ENCODE data around the gene SLC24A3.

SLC24A3 gene

DNA sequence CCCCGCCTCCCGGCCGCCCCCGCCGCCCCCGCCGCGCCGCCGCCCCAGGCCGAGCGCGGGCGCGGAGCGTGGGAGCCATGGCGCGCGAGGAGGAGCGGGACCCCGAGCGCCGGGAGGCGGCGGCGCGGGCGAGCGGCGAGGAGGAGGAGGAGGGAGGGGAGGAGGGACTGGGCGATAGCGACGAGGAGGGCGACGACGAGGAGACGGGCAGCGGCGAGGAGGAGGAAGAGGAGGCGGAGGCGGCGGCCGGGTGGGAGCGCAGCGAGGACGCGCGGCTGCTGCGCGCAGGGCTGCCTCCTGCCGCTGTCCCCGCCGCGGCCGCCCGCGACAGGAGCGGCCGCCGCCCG, at the start of gene SLC24A3:
SLC24A3 (plus strand) TSS at position 174 of the 347 bp plus-strand sequence.
- DNase-seq, result no peak

DNA sequence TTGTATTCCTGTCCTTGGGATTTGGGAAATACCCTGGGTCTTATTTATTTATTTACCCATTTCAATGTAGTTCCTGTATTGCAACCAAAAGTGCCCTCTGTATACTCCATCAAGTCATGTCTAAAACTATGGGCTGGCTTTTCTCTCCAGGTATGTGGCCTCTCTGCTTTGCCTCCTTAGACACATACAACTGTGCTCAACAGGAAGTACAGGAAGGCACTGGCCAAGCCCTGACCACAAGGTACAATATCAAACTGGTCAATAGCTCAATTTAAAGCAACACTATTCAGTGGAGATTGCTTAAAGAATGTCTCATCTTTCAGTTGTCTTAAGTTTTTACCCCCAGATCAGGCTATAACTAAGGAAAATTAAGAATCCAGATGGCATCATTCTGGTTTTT, 42.3 kb upstream of the SLC24A3 start:
- DNase-seq, result no peak

DNA sequence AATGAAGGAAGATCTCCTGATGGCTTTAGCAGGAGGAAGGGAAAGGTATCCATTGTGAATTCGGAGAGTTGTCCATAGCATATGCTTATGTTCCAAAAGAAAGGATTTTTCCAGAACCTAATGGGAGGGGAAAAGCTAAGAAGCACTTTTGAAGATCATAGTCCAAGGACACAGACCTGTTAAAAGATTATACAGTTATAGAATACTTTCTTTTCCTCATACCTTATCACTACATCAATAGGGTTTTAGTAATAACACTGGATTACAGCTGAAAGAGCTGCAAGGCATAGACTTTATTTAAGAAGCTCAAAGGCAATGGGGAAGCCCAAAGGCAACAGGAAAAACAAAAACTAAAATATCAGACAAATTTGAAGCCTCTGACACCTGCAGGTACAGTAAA, 39.8 kb upstream of the SLC24A3 start:
- no peak for DNase-seq

DNA sequence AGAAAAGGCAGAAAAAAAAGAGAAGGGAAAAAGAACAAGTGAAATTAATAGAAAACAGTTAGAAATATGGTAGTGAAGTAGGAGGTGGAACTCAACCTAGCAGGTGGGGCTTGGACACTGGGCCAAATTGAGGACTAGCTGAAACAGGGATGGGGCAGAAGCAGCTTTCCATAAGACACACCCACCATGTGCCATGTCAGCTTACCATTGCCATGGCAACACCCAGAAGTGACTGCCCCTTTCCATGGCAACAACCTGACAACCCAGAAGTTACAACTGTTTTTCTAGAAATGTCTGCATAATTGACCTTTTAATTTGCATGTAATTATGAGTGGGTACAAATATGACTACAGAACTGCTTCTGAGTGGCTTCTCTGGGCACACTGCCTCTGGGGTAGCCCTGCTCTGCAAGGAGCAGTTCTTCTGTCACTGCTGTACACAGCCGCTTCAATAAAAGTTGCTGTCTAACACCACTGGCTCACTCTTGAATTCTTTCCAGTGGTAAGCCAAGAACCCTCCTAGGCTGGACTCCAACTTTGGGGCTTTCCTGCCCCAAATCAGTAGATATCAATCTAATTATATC, 35.9 kb upstream of the SLC24A3 start:
- DNase-seq, result no peak

DNA sequence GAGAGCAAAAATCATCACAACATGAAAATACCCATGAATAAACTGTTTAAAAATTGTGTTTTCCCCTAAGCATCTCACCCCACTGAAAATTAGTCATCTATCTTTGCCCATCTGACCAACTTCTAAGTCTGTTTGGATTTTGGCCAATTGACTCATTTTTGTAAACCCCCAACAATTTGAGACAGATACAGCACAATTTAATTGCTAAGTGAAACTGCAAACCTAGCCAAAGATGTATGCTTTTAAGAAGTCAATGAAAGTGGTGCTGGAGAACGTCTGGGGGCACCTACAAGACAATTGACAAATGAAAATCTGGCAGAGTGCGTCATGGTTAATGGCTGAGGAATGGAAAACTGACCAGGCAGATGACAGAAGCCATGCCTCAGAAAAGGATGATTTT, 30.9 kb upstream of the SLC24A3 start:
- no peak for DNase-seq

DNA sequence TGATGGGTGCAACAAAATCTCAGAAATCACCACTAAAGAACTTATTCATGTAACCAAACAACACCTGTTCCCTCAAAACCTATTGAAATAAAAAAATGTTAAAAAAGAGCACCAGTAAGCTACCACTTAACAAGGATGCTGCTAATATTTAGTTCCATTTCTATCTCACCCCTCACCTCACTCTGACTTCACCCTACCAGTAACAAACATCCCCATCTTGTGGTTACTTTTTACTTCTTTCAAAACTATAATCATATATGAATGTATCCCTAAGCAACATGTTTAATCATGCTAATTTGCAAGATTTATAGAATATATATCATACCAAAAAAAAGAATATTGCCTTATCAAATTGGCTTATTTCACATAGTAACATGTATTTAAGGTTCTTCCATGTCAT, 27.4 kb upstream of the SLC24A3 start:
- peak in 1 of 3 experiments; percentile 11 for DNase-seq

DNA sequence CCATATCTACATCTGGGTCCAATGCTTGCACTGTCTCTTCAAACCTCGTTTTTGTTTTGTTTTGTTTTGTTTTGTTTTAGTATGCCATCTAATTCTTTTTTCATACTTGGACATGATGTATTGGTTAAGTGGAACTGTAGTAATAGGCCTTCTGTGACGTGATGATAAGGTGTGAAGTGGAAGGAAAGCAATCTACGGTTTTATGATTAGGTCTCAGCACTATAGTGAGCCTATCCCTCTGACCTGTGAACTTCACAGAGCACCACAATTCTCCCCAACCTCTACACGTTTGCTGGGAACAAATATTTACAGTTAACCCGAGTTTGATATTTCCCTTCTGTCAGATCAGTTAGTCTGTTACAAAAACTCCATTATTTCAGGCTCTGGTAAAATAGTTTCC, 19.1 kb upstream of the SLC24A3 start:
- no peak for DNase-seq

DNA sequence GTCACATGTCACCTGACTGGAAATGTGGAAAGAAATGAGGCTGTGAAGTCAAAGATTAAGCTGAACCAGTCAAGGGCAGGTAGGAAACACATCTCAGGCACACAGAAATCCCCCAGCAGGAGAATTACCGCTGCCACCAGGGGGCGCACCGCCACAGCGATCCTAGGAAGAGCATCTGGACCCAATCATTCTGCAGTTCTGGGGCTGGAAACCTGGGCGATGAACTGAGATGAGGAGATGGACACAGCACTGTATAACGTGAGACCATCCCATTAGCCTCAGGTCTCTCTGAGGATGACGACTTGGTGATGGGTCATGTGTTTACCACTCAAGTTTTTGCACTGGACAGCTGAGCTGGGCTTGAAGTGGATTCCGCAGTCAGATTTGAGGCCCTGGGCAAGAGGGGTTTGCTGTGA, 6.5 kb upstream of the SLC24A3 start:
- DNase-seq, result peak; percentile 38 to 77 (median 50)

DNA sequence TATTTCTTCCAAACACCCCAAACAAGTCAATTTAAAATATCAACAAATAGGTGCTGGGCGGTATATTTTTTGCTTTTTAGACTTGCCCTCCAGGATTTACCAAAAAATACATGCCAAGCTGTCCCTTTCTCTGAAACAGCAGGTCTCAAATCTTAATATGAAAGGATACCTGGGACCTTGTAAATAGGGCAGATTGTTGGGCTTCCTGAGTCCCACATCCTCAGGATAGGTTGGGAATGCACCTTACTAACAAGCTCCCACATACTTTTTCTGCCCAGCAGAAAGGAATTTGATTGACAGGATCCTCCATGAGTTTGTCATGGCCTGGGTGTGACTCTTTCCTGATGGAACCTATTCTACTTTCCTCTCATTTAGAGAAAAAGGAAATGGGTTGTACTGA, 4.9 kb upstream of the SLC24A3 start:
- DNase-seq, result no peak

DNA sequence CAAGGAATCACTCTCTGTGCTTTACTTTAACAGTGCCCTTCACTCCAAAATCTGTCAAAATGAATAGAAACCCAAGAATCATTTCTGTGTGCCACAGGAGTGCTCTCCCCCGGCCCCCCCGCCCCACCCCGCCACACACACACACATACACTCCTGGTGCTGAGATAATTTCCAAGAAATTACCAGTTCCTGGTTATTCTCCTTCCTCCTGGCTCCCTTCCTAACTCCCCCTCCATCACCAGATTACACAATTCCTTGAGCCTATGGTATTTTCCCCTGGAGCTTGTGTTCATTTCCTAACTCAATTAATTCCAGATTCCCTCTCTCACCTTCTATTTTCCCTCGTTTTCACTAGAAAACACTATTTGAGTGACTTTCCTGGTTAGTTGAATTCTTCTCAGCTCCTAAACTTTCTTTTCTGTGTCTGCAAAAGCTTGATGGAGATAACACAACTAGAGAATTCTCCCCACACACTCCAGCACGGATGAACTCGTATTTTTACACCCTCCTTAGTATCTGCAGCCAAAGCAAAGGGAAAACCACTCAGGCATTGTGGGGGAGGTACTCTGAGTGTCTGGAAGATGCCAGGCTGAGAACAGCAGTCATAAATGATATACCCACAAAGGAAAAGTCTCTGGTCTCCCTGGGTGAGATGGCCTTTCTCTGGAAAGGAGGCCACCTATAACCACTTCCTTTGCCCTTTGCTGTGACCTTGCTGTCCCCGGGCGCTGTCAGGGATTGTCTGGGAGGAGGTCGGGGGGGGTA, 1.9 kb upstream of the SLC24A3 start:
- no peak for DNase-seq

DNA sequence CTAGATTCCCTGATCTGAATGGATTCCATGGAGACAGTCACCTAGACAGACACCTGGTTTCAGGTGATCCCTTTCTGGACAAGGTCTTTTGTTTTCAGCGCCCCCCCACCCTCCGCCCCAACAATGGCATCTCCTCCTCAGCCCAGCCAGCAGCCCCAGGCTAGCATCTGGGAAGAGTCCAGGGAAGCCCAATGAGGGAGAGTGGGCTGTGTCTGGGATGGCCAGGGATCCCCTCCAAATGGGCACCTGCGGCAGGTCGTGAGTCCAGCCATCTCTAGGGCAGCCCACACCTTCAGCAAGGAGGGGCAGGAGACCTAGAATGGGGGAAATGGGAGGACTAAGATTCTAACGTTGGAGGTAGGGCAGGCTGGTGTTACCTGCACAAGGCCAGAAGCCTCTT, 1.2 kb upstream of the SLC24A3 start:
- no peak for DNase-seq

DNA sequence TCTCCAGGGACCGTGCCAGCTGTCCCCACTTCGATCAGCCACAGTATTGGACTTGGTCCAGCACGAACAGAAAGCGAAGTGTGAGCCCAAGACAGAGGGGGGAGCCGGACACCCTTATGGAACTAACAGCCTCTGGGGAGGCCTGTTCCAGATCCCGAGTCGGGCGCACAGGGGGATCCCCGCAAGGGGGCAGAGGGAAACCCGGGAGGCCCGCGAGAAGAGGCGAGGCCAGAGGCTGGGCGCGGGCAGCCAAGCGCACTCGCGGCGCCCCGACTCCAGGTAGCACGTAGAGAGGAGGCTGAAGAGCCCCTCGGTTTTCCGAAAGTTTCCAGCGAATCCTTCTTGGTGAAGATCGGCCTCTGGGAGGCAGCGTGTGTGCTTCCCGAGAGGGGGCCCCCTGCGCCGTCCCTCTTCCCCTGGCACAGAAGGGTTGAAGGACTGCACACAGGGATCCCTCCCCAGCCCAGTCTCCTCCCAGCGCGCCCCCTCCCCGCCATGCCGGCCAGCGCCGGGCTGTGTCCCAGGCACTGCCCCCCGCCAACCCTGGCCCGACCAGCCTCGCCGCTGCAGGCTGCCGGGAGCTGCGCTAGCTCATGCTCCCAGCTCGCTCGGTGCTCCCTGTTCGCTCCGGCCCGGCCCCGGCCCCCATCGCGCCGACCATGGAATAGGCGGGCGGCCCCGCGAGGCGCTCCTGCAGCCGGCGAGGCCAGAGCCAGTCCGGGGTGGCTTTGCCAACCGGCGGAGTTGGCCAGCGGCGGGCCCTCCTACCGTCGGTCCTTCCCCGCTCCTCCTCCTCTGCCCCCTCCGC, 577 bp upstream of the SLC24A3 start:
- DNase-seq, result peak; percentile 40 to 67 (median 45)

DNA sequence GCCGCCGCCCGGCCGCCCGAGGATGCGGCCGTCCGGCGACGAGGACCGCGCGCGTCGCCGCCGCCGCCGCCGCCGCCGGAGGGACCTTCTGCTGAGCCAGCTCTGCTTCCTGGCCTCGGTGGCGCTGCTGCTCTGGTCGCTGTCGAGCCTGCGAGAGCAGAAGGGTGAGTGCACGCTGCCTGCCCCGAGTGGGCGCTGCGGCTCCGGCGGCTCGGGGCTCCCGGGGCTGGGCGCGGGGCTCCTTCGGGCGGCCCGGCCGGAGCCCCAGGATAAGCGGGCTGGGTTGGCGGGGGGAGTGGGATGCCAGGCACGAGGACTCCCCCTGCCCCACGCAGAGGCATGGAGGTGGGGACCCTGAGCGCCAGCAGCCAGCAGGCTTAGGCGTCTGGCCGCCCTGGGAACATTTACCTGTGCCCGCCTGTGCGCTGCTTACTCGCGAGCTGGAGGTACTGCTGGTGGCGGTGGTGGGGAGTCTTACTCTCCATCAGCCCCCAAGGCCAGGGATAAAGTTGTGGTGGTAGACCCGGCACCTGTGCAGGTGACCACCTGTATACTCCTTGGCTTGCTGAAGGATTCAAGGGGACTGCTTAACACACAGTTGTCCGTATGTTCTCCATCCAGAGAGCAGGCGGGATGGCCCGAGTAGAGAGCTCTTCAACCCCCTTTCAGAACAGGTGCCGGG, 520 bp downstream of the SLC24A3 start:
- DNase-seq, result peak; percentile 27 to 74 (median 71)

DNA sequence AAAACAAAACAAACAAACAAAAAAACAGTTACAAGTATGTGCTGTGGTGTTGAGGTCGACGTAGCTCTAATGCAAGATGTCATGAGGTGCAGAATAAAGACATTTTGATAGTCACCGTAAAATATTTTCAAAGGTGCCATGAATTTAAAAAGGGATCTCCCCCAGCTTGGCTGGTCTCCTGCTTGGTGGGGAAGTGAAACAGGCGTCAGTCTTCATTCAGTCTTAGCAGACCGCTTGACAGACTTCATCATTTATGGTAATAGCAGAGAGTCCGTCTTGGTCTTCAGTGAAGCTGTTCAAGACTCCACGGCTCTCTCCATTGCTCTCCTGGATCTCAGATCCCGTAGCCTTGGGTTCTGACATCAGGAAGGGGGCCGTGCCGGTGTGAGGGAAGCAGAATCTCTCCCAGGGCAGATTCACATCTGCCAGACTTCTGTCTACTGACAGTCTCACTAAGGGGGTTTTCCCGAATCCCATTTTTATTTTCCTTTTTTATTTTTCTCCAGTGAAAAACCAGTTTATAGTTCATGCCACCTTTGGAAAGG, 1.6 kb downstream of the SLC24A3 start:
- DNase-seq, result no peak

DNA sequence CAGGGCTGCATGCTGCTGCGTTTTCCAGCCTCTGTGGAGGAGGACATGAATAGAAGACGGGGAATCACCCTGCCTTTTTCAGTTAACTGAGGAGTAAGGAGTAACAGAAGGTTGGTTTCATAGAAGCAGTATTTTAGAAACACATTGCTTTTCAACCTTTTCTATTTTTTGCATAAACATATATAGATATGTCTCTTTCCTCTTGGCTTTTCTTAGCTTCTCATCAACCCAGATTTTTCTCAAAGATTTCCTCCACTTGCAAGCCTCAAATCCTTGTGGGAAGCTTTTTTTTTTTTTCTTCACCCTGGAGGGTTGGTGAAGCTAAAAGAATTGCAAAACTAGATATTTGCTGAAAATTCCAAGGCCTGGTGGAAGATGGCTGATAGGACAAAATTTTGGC, 6.0 kb downstream of the SLC24A3 start:
- DNase-seq, result no peak

DNA sequence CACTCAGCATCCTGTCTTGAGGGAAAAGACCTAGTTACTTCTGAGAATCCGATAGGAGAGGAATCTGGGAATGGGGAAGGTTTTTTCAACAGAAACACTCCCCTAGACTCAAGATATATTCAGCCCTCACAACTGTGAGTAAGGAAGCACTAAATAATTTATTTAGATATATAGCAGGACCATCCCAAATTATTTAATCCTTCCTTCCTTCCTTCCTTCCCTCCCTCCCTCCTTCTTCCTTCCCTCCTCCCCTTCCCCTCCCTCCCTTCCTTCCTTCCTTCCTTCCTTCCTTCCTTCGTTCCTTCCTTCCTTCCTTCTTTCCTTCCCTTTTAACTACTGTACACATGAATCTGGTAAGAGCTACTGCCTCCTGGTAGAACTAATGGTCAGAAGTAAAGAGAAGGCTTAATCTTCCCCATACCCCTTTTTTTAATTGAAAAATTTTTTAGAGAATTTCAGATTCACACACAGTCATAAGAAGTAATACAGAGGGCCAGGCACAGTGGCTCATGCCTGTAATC, 10.1 kb downstream of the SLC24A3 start:
- DNase-seq, result no peak

DNA sequence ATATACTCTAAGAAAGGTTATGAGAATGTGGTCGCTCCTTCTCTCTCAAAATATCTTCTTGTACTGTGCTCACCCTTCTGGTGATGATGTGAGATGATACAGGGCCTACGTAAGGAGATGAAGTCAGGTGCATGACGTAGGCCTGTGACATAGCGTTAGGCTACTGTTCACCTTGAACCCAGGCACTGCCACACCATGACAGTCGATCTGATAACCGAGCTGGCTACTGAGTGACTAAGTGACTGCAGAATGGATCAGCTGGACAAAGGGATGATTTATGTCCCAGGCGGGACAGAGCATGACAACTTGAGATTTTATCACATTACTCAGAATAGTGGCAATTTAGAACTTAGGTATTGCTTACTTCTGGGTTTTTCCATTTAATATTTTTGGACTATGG, 11.2 kb downstream of the SLC24A3 start:
- DNase-seq, result no peak

DNA sequence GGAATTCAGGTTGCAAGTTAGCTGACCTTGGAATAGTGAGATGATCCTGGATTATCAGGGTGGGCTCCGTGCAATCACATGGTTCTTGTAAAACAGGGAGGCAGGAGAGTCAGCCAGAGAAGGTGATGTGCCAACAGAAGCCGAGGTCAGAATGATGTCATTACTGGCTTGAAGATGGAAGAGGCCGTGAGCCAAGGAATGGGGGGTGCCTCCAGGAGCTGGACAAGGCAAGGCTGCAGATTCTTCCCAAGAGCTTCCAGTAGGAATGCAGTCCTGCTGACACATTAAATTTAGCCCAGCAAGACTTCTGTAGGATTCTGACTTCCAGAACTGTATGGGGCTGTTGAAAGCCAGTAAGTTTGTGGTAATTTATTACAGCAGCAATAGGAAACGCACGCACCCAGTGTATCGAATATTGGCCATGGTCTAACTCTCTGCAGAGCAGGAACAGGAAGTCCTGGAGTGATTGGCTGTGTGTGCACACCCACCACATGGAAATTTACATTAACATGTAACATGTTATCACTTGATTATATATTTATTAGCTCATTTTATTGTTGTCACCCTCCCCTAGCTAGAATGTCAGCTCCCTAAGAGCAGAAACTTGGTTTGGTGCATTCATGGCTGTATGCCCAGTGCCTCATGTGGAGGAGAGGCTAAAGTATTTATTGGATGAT, 19.1 kb downstream of the SLC24A3 start:
- DNase-seq, result no peak

DNA sequence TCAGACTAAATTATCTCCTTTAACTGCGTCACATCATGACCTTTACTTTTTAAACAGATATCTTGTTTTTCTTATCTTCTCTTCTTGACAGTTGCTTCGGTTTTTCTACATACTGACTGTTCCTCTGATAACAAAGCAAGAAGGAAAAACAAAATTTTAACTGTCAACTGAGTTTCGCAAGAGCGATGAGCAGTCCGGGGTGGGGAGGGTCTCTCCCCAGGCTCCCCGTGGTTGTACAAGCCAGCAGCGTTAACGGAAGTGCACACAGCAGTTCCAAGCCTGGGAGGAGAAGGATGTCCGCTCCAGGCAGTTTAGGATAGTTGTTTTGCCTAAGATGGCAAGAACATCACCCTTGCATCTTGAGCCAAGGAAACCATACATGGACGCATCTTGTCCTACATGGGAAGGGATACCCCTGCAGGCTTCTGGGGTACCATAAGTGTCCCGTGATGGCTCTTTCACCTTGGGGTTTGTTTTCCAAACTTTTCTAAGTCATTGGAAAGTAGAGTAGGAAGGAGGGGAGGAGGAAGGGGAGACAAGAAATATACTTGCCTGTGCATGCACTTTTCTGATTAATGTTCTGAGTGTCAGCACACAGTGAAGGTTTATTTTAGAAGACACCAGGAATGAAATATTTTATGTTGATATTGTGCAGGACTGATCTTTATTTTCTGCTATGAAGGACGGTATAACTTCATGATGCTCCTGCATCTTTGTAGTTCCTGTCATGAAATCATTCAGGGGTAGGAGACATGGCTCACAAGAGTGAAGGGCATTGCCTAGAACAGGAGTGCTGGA, 20.8 kb downstream of the SLC24A3 start:
- no peak for DNase-seq

DNA sequence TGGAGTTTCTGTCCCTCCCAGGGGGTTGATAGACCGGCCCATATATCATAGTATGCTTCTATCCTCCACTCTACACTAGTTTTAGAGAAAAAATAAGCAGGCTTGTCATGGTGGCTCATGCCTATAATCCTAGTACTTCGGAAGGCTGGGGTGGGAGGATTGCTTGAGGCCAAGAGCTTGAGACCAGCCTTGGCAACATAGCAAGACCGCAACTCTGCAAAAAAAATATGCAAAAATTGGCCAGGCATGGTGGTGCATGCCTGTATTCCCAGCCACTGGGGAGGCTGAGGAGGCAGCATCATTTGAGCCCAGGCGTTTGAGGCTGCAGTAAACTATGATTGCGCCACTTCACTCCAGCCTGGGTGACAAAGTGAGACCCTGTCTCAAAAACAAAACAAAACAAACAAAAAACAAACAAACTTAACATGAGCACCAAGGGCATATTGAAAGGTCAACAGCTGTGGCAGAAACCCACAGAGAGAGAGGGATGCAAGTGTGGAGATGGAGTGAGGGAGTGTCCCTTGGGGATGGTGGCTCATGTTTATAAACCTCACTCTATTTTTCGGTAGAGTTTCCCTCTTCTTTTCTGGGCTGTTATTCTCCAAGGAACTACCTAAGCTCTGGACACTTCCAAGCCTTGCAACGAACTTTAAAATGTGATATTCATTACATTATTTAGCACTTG, 24.1 kb downstream of the SLC24A3 start:
- DNase-seq, result no peak

DNA sequence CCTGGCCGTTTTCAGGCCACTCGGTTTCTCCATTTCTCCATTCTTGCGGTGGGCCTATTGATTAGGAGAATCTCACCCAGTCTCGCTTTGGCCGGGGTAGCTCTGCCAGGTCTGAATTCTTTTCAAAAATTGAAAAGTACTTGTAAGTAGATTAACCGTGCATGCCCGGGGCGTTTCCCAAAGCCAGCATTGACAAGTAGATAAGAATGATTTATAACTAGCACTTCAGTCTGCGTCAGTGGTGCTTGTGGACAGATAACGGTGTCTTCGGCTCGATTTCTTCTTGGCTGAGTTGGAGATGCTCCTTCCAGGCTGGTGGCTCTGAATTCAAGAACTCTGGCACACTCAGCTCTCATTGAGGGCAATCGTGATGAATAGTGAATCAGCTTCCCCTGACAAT, 29.0 kb downstream of the SLC24A3 start:
- no peak for DNase-seq
